ENCODE results near the gene TMEM232. TPM values are rescaled to one million over a fixed set of nuclear protein-coding genes. Genes with fewer than 3 reads are reported as not detected.

The TMEM232 gene
- total RNA-seq, 4 donors from 2014 or later, result 2.3 to 4.2 (median 3.5) TPM

- no peak for TF ChIP-seq CTCF (IDR thresholded peaks at IDR 0.05; ENCODE audit: low read depth)
Observed at GRCh38 chr5:110562191-110562590, 164.3 kb downstream of the TMEM232 start.

GRCh38 chr5:110561510-110561909 lies 165.0 kb downstream of the TMEM232 start:
- no peak for TF ChIP-seq CTCF (IDR thresholded peaks at IDR 0.05; ENCODE audit: low read depth)

GRCh38 chr5:110549301-110549700 lies 177.2 kb downstream of the TMEM232 start:
- TF ChIP-seq CTCF (IDR thresholded peaks at IDR 0.05; ENCODE audit: low read depth), result no peak

GRCh38 chr5:110548171-110548570 lies 178.3 kb downstream of the TMEM232 start:
- TF ChIP-seq CTCF (IDR thresholded peaks at IDR 0.05; ENCODE audit: low read depth), result no peak

- no peak for TF ChIP-seq CTCF (IDR thresholded peaks at IDR 0.05; ENCODE audit: low read depth)
Observed at GRCh38 chr5:110547495-110547894, 179.0 kb downstream of the TMEM232 start.

GRCh38 chr5:110545716-110546115 lies 180.8 kb downstream of the TMEM232 start:
- TF ChIP-seq CTCF (IDR thresholded peaks at IDR 0.05; ENCODE audit: low read depth), result no peak

GRCh38 chr5:110544603-110545002 lies 181.9 kb downstream of the TMEM232 start:
- no peak for TF ChIP-seq CTCF (IDR thresholded peaks at IDR 0.05; ENCODE audit: low read depth)

Measured in subcutaneous adipose tissue (tissue), 4 donors.